Subcutaneous adipose tissue (tissue), 4 donors: ENCODE measurements around the gene USP17L29. TPM values are rescaled to one million over a fixed set of nuclear protein-coding genes. Genes with fewer than 3 reads are reported as not detected.
"Not testable (repeated sequence)": the region's sequence is repeated elsewhere in the genome, so short reads cannot be mapped to it uniquely, and the experiment has no call there.

Experiments
- CTCF ChIP-seq: fragments of 450-650 bp; IDR thresholded peaks from one replicate; pipeline ENCODE4 v1.5.1; 2016; ENCODE audit warnings: low read depth, mild to moderate bottlenecking, control low read depth, antibody characterized with exemption, moderate library complexity
- total RNA-seq, 4 donors: library from RNA; depleted of rRNA; stranded (reverse); fragments of >200 nt; gene quantifications; one replicate each; pipeline ENCODE4 v1.1.0, GENCODE V29; 2016

The USP17L29 gene
- not detected for total RNA-seq

DNA sequence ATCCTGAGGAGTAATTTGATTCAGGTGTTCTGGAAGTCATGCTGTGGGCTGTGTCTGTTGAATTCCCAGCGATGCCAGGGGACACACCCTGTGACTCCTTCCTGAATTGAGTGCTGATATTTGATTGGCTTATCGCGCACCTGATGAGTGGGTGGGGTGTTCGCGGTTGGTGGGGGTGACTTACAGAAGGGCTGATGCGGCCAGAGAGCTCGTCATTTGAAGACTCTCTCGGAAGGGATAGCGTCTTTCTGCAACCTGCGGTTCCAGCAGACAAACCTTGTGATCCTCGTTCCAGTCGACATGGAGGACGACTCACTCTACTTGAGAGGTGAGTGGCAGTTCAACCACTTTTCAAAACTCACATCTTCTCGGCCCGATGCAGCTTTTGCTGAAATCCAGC lies at the start of gene USP17L29:
TSS of gene USP17L29 (plus strand) at position 301 of the 400 bp plus-strand sequence. CDS start at position 301, 0 bp downstream.
- not testable (repeated sequence) for TF ChIP-seq CTCF

DNA sequence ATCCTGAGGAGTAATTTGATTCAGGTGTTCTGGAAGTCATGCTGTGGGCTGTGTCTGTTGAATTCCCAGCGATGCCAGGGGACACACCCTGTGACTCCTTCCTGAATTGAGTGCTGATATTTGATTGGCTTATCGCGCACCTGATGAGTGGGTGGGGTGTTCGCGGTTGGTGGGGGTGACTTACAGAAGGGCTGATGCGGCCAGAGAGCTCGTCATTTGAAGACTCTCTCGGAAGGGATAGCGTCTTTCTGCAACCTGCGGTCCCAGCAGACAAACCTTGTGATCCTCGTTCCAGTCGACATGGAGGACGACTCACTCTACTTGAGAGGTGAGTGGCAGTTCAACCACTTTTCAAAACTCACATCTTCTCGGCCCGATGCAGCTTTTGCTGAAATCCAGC lies 28.6 kb upstream of the USP17L29 start, which contains the start of gene USP17L24:
TSS of gene USP17L24 (plus strand) at position 301 of the 400 bp plus-strand sequence. CDS start at position 301, 0 bp downstream.
- not testable (repeated sequence) for TF ChIP-seq CTCF

GRCh38 chr4:9329611-9330010 lies 23.8 kb upstream of the USP17L29 start, which contains the start of gene USP17L25:
TSS of gene USP17L25 (plus strand) at chr4:9329911. CDS start at chr4:9329911, 0 bp downstream.
- TF ChIP-seq CTCF, result not testable (repeated sequence)

- TF ChIP-seq CTCF, result not testable (repeated sequence)
These were observed 19.1 kb upstream of the USP17L29 start, which contains the start of gene USP17L26 for GRCh38 chr4:9334358-9334757. TSS of gene USP17L26 (plus strand) at chr4:9334658. CDS start at chr4:9334658, 0 bp downstream.

- not testable (repeated sequence) for TF ChIP-seq CTCF
These were observed 14.3 kb upstream of the USP17L29 start, which contains the start of gene USP17L5 for GRCh38 chr4:9339103-9339502. TSS of gene USP17L5 (plus strand) at chr4:9339403. CDS start at chr4:9339403, 0 bp downstream.

DNA sequence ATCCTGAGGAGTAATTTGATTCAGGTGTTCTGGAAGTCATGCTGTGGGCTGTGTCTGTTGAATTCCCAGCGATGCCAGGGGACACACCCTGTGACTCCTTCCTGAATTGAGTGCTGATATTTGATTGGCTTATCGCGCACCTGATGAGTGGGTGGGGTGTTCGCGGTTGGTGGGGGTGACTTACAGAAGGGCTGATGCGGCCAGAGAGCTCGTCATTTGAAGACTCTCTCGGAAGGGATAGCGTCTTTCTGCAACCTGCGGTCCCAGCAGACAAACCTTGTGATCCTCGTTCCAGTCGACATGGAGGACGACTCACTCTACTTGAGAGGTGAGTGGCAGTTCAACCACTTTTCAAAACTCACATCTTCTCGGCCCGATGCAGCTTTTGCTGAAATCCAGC lies 9.6 kb upstream of the USP17L29 start, which contains the start of gene USP17L27:
TSS of gene USP17L27 (plus strand) at position 301 of the 400 bp plus-strand sequence. CDS start at position 301, 0 bp downstream.
- TF ChIP-seq CTCF, result not testable (repeated sequence)

DNA sequence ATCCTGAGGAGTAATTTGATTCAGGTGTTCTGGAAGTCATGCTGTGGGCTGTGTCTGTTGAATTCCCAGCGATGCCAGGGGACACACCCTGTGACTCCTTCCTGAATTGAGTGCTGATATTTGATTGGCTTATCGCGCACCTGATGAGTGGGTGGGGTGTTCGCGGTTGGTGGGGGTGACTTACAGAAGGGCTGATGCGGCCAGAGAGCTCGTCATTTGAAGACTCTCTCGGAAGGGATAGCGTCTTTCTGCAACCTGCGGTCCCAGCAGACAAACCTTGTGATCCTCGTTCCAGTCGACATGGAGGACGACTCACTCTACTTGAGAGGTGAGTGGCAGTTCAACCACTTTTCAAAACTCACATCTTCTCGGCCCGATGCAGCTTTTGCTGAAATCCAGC lies 4.8 kb upstream of the USP17L29 start, which contains the start of gene USP17L28:
TSS of gene USP17L28 (plus strand) at position 301 of the 400 bp plus-strand sequence. CDS start at position 301, 0 bp downstream.
- not testable (repeated sequence) for TF ChIP-seq CTCF
